A549 (cell line): ENCODE results near the gene ATP10A. TPM values are rescaled to one million over a fixed set of nuclear protein-coding genes. Genes with fewer than 3 reads are reported as not detected.

Experiments
- ATAC-seq, 2 experiments: fragments of 200-7000 bp in 1 of 2; fragments of >200 bp in 1 of 2; cut with Nextera tagmentation in 1 of 2; cut with Tn5 transposase in 1 of 2; 3 replicates each; pipeline versions ENCODE4 v1.8.0 to v1.9.1; 2018 to 2020; ENCODE audit warnings: mild to moderate bottlenecking in 1 of 2, moderate library complexity in 1 of 2
- CTCF ChIA-PET: fragments of 300-600 bp; sonication (Branson Sonifier 250); formaldehyde crosslinking; extraction: SDS; loops from one replicate; lab custom pipeline; 2021; ENCODE audit warnings: antibody characterized with exemption, inconsistent platforms; lab: Yijun Ruan, JAX
- POLR2A ChIA-PET: fragments of 350-600 bp; formaldehyde crosslinking; extraction: SDS; loops from one replicate; lab custom pipeline; 2021; ENCODE audit warnings: antibody characterized with exemption, inconsistent platforms; lab: Yijun Ruan, JAX
- DNase-seq, 2 experiments: peaks; one replicate each; pipeline versions ENCODE4 v3.0.0 to v3.0.0-alpha.2; 2011 to 2016; ENCODE audit warnings: low read depth in 1 of 2, low spot score in 1 of 2
- FAIRE-seq: peaks from 2 replicates; lab custom pipeline; 2011; peaks lifted over from hg19 to GRCh38; lab: Jason Lieb, UNC
- H3K27ac ChIP-seq, 2 experiments: fragments of >200 bp; sonication (Bioruptor Twin); formaldehyde crosslinking; 3 replicates each; pipeline ENCODE4 v1.5.1; 2016 to 2017
- H3K4me1 ChIP-seq: fragments of >200 bp; sonication (Bioruptor Twin); formaldehyde crosslinking; 3 replicates; pipeline ENCODE4 v1.6.1; 2016
- H3K4me2 ChIP-seq: fragments of >200 bp; sonication (Bioruptor Twin); formaldehyde crosslinking; 3 replicates; pipeline ENCODE4 v1.6.1; 2016
- H3K4me3 ChIP-seq: fragments of >200 bp; sonication (Bioruptor Twin); formaldehyde crosslinking; 3 replicates; pipeline ENCODE4 v1.5.1; 2016
- H3K9me3 ChIP-seq: fragments of >200 bp; sonication (Bioruptor Twin); formaldehyde crosslinking; 3 replicates; pipeline ENCODE4 v1.6.1; 2016
- ELK1 ChIP-seq: fragments of 150-350 bp; IDR thresholded peaks from 2 replicates; pipeline ENCODE4 v1.6.1; 2014; ENCODE audit warnings: low read depth, mild to moderate bottlenecking, low read length
- FOSB ChIP-seq: fragments of 250-450 bp; sonication (Bioruptor Pico); IDR thresholded peaks from 2 replicates; pipeline ENCODE4 v1.5.0; 2020; ENCODE audit warnings: mild to moderate bottlenecking, moderate library complexity
- HDAC2 ChIP-seq: fragments of 200-600 bp; sonication (generic); IDR thresholded peaks from 2 replicates; pipeline ENCODE4 v1.6.1; 2016
- JUNB ChIP-seq: fragments of >200 bp; sonication (Bioruptor Twin); formaldehyde crosslinking; IDR thresholded peaks from 2 replicates; pipeline ENCODE4 v1.6.1; 2016
- KDM1A ChIP-seq: fragments of 200-600 bp; sonication (generic); IDR thresholded peaks from 2 replicates; pipeline ENCODE4 v1.6.1; 2016; ENCODE audit warnings: low read depth, mild to moderate bottlenecking
- KDM5A ChIP-seq: fragments of 200-600 bp; sonication (generic); IDR thresholded peaks from 2 replicates; pipeline ENCODE4 v1.6.1; 2016; ENCODE audit warnings: antibody characterized with exemption, mild to moderate bottlenecking
- NFE2L2 ChIP-seq: fragments of 150-350 bp; conservative IDR thresholded peaks from 2 replicates; pipeline ENCODE4 v1.6.1; 2014; ENCODE audit warnings: low read length
- NPAS2 ChIP-seq: fragments of 250-450 bp; sonication (Bioruptor Pico); IDR thresholded peaks from 2 replicates; pipeline ENCODE4 v1.8.0; 2022; ENCODE audit warnings: mild to moderate bottlenecking, moderate library complexity, borderline replicate concordance
- RARB ChIP-seq: fragments of 250-450 bp; sonication (Bioruptor Pico); IDR thresholded peaks from 2 replicates; pipeline ENCODE4 v1.8.0; 2021; ENCODE audit warnings: mild to moderate bottlenecking, moderate library complexity
- REST ChIP-seq: fragments of 200-600 bp; sonication (generic); IDR thresholded peaks from 2 replicates; pipeline ENCODE4 v1.6.1; 2016; ENCODE audit warnings: antibody characterized with exemption, mild to moderate bottlenecking, moderate library complexity
- RFX5 ChIP-seq: fragments of 450-650 bp; IDR thresholded peaks from 2 replicates; pipeline ENCODE4 v1.7.1; 2014; ENCODE audit warnings: antibody characterized with exemption, mild to moderate bottlenecking, moderate library complexity
- TFCP2L1 ChIP-seq: fragments of 250-450 bp; sonication (Bioruptor Pico); IDR thresholded peaks from 2 replicates; pipeline ENCODE4 v1.5.0; 2021; ENCODE audit warnings: mild to moderate bottlenecking
- USF2 ChIP-seq: fragments of 450-650 bp; IDR thresholded peaks from 2 replicates; pipeline ENCODE4 v1.6.1; 2014; ENCODE audit warnings: antibody characterized with exemption
- ZC3H11A ChIP-seq: fragments of 450-650 bp; IDR thresholded peaks from 2 replicates; pipeline ENCODE4 v1.6.1; 2014; ENCODE audit warnings: antibody characterized with exemption, mild to moderate bottlenecking
- ZNF302 ChIP-seq: fragments of 250-450 bp; sonication (Bioruptor Pico); IDR thresholded peaks from 2 replicates; pipeline ENCODE4 v1.9.0; 2021; ENCODE audit warnings: inconsistent platforms, mild to moderate bottlenecking, moderate library complexity
- WGBS: methylation state at CpG from one replicate; pipeline ENCODE4 v1.1.6; 2017; ENCODE audit errors: missing lambda C conversion rate; 5-methylcytosine and 5-hydroxymethylcytosine counted together
- polyA plus RNA-seq, 4 experiments: library from polyadenylated mRNA; depleted of rRNA in 3 of 4; stranded (reverse); fragments of >200 nt; fragmentation: RNase III in 1 of 4; extraction: RNeasy Plus Mini Kit Qiagen cat#74134 plus additional on column Dnase treatment in 1 of 4; gene quantifications; 2 replicates in 3 of 4; 3 replicates in 1 of 4; pipeline ENCODE4 v1.2.3, GENCODE V29; 2011 to 2017

The ATP10A gene
- polyA plus RNA-seq, 2 of the 4 experiments (the other 2 are of a cell fraction): 5.9 to 7.6 TPM

GRCh38 chr15:25811481-25811906 is 51.6 kb downstream of the ATP10A start:
- H3K4me2 ChIP-seq: no peak overlapping the region
- H3K9me3 ChIP-seq: no peaks in the 10 kb centered on the region
- CTCF ChIA-PET: no interaction called here
- DNase-seq: no peak
- TF ChIP-seq RARB (CRISPR knock-in tag): no peak
- no peak for TF ChIP-seq KDM5A
- TF ChIP-seq, all 56 proteins: peak for 0
- FAIRE-seq (no peak), ATAC-seq (no peak)
- Histone ChIP-seq H3K4me3 (no peak overlapping the region), H3K4me1 (no peaks in the 10 kb centered on the region), H3K27ac (no peak overlapping the region)
- 92% methylated on average over 9 of the region's 9 CpGs for WGBS
- POLR2A ChIA-PET: no interaction called here

- Histone ChIP-seq H3K4me3 (no peak overlapping the region), H3K4me1 (no peaks in the 10 kb centered on the region)
- FAIRE-seq: no peak
- 88% methylated on average over 13 of the region's 13 CpGs for WGBS
- TF ChIP-seq RARB (CRISPR knock-in tag) (no peak), KDM1A (no peak)
- TF ChIP-seq, all 56 proteins: peak for 0
- CTCF ChIA-PET: no interaction called here
- H3K27ac ChIP-seq: no peak overlapping the region
- DNase-seq (no peak), ATAC-seq (no peak)
- POLR2A ChIA-PET: no interaction called here
- H3K9me3 ChIP-seq: no peaks in the 10 kb centered on the region
- no peak overlapping the region for H3K4me2 ChIP-seq
Measured at GRCh38 chr15:25810631-25811091, 52.5 kb downstream of the ATP10A start.

GRCh38 chr15:25810154-25810553 is 53.0 kb downstream of the ATP10A start:
- ChIA-PET POLR2A (no interaction called here), CTCF (no interaction called here)
- 90% methylated on average over 7 of the region's 8 CpGs for WGBS
- TF ChIP-seq USF2: no peak
- no peak for TF ChIP-seq KDM1A
- TF ChIP-seq JUNB: no peak
- H3K4me2 ChIP-seq: no peak overlapping the region
- FAIRE-seq (no peak), ATAC-seq (no peak), DNase-seq (no peak)
- peaks cover 3% of the 10 kb centered on the region; the same call in 1 of the 3 replicates for H3K4me1 ChIP-seq
- H3K4me3 ChIP-seq: no peak overlapping the region
- H3K27ac ChIP-seq: no peak overlapping the region
- H3K9me3 ChIP-seq: no peaks in the 10 kb centered on the region

GRCh38 chr15:25807063-25807462 is 56.1 kb downstream of the ATP10A start:
- Histone ChIP-seq H3K4me1 (peaks cover 7% of the 10 kb centered on the region; the same call in 1 of the 3 replicates), H3K4me3 (no peak overlapping the region), H3K27ac (no peak overlapping the region), H3K4me2 (no peak overlapping the region), H3K9me3 (no peaks in the 10 kb centered on the region)
- 83% methylated on average over 4 of the region's 6 CpGs for WGBS
- POLR2A ChIA-PET: no interaction called here
- DNase-seq: no peak
- ATAC-seq: no peak
- no peak for FAIRE-seq
- no peak for TF ChIP-seq ZC3H11A
- TF ChIP-seq FOSB: no peak
- no peak for TF ChIP-seq HDAC2
- no peak for TF ChIP-seq USF2
- no peak for TF ChIP-seq NFE2L2
- no peak for TF ChIP-seq NPAS2 (CRISPR knock-in tag)
- TF ChIP-seq TFCP2L1 (CRISPR knock-in tag): no peak
- no peak for TF ChIP-seq KDM5A
- TF ChIP-seq ELK1: no peak
- no peak for TF ChIP-seq ZNF302 (CRISPR knock-in tag)
- no peak for TF ChIP-seq REST
- no peak for TF ChIP-seq RFX5
- CTCF ChIA-PET: interaction anchor here (1.2 kb wide), 1 partner anchor 127 kb away, joined by 4 read pairs; no protein-coding TSS in a partner anchor
